NCI-H2081 treated with DMSO at 0.1 percent for 48 hours (cell line): Measurements from ENCODE around the gene METTL14.
A peak's percentile ranks its signal among the peaks of the same experiment; 100 is the strongest.
"Not testable (repeated sequence)": the region's sequence is repeated elsewhere in the genome, so short reads cannot be mapped to it uniquely, and the experiment has no call there.

Experiments used
- DNase-seq: peaks from one replicate; lab custom pipeline; 2025; lab: John Stamatoyannopoulos, UW

METTL14 gene

GRCh38 chr4:118684873-118685811 lies at the start of gene METTL14:
TSS of gene METTL14 (plus strand) at chr4:118685392. CDS start at chr4:118685535, 143 bp downstream.
- DNase-seq = peak; percentile 74

DNA sequence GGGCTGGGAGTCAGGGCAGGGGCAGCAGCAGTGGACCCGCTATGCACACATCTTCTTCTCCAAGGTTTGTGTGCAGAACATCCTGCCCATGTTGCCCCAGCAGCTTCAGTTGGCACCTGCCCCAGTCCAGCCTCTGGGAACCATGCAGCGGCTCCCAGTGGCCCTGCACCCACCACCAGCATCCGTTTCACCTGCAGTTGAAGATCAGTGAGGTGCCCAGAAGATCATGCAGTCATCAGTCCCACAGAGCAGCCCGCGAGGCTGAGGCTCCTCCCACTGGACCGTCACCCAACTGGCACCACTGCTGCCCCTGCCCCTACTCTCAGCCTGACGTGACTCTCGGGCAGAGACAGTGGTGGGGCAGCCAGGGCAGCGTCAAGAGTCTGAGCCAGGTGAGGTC lies 49.1 kb upstream of the METTL14 start:
- DNase-seq = not testable (repeated sequence)

GRCh38 chr4:118664665-118665064 lies 20.5 kb upstream of the METTL14 start:
- not testable (repeated sequence) for DNase-seq

DNA sequence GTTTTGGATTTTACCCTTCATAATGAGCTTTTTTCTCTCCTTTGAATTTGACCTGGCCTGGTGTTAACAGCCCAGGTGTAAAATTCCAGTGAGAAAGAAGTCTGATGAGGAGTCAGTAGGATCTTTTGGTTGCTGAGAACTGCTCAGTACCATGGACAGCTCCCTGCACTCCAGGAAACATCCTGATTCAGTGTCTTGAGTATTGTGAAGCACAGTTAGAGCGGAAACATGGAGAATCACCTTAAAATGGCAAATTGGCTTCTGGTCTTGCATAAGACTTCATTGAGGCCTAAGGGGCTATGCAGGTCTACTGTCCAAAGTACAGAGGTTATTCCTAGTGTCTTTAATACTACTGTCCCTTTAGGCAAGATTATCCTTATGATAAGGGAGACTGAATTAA lies 16.0 kb upstream of the METTL14 start:
- not testable (repeated sequence) for DNase-seq

GRCh38 chr4:118670968-118671367 lies 14.2 kb upstream of the METTL14 start:
- DNase-seq = not testable (repeated sequence)

- no peak for DNase-seq
Measured at GRCh38 chr4:118676128-118676527, 9.1 kb upstream of the METTL14 start.

- no peak for DNase-seq
Measured at GRCh38 chr4:118680808-118681207, 4.4 kb upstream of the METTL14 start.

DNA sequence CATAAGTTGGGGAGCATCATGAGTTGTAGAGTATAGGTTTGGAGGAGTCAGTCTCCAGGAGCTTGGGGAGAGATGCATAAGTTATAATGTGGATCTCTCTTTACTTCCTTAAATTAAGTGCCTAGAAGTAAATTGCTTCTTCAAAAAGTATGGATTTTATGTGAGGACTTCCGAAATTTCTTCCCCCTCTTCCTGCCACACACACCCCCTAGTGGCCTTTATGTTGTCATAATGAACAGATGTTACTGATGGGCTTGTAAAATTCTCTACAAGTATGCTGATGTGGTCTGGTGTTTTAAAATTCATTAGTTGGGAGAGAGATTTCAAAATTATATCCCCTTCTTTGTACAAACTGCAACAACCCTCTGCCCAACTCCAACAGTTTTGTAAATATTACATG lies 2.3 kb upstream of the METTL14 start:
- no peak for DNase-seq

GRCh38 chr4:118683513-118683912 lies 1.7 kb upstream of the METTL14 start:
- DNase-seq = no peak

GRCh38 chr4:118703118-118703517 lies 17.9 kb downstream of the METTL14 start:
- no peak for DNase-seq

- DNase-seq = no peak
Measured at GRCh38 chr4:118711052-118711451, 25.9 kb downstream of the METTL14 start.

DNA sequence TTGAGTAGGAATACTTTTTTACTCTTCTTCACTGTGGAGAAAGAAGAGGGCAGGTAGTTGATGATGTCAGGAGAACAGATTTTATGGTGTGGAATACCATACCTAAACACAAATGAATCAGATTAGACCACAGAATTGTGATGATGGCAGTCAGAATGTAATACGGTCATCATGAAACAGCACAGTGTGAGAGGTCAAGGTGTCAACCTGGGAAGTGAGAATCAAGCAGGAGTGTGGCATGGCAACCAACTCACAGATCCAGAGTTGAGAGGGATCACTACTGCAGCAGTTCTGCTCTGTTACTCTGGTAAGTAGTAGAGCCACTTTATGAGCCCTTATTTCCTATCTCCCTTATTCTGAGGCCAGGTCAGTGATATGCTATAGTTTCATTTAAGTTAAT lies 27.7 kb downstream of the METTL14 start:
- DNase-seq = no peak

- no peak for DNase-seq
Measured at GRCh38 chr4:118714682-118715081, 29.5 kb downstream of the METTL14 start.

DNA sequence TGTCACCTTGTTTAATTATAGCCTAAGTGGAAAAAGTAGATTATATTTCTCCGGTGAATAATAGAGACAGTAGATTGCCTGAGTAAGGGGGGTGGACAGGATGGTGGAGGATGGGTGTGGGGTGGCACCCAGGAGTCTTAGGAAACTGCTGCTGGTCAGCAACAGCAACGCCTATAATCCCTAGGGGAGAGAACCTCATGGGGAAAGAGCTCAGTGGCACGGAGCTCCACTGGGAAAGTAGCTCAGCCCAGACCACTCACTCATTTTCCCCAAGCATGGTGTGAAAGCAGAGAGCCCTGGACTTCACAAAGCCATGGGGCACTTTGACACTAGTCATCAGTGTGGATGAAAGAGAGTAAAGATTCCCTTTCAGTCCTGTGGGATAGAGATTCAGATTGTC lies 31.1 kb downstream of the METTL14 start:
- DNase-seq = no peak

DNA sequence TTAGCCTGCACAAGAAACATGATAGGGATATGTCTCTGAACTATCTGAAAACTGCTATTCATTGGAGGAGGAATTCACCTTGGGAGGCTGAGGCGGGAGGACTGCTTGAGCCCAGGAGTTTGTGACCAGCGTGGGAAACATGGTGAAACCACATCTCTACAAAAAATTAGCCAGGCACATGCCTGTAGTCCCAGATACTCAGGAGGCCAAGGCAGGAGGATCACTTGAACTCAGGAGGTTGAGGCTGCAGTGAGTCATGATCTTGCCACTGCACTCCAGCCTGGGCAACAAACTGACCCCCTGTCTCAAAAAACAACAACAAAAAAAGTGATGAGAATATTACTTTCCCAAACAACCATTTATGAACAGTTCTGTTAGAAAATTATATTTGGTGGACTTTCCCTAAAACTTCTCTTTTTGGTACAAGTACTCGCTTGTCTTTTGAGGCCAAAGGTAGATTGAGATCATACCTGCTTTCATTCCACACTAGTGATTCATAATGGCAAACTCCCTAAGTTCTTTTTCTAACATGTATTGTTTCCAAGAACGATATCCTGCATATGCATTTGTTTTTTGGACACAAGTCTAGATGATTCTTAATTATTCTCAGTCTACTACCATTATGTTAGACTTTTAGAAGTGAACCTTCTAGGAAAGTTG lies 33.4 kb downstream of the METTL14 start:
- no peak for DNase-seq

DNA sequence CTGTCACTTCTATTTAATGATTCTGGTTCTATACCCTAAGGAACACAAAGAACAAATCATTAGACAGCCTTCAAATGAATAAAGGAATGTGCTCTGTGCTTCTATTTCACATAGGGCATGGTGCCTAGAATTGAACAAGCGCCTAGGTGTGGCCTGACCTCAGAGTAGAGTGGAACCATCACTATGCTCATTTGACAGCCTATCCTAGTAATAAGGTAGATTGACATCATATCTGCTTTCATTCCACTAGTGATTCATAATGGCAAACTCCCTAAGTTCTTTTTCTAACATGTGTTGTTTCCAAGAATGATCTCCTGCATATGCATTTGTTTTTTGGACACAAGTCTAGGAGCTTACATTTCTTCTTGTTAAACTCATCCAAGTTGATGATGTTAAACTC lies 36.6 kb downstream of the METTL14 start:
- no peak for DNase-seq

GRCh38 chr4:118723369-118723768 lies 38.2 kb downstream of the METTL14 start:
- DNase-seq = no peak

DNA sequence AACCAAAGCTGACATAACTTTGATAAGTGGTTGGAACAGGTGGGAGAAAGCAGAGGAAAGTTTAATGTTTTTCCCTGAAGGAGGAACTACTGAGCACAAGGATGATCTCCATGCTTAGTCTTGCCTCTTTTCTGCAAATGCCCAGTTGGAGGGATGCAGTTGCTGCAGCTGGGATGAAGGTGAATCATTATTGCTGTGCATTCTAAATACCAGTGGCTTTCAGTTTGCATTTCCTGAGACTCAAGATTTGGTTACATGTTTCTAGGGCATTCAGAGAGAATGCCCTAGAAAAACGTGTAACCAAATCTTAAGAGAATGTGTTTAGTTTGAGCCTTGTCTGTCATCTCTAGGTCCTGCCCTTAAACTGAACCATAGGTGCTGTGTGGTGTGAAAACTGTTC lies 42.2 kb downstream of the METTL14 start:
- no peak for DNase-seq

DNA sequence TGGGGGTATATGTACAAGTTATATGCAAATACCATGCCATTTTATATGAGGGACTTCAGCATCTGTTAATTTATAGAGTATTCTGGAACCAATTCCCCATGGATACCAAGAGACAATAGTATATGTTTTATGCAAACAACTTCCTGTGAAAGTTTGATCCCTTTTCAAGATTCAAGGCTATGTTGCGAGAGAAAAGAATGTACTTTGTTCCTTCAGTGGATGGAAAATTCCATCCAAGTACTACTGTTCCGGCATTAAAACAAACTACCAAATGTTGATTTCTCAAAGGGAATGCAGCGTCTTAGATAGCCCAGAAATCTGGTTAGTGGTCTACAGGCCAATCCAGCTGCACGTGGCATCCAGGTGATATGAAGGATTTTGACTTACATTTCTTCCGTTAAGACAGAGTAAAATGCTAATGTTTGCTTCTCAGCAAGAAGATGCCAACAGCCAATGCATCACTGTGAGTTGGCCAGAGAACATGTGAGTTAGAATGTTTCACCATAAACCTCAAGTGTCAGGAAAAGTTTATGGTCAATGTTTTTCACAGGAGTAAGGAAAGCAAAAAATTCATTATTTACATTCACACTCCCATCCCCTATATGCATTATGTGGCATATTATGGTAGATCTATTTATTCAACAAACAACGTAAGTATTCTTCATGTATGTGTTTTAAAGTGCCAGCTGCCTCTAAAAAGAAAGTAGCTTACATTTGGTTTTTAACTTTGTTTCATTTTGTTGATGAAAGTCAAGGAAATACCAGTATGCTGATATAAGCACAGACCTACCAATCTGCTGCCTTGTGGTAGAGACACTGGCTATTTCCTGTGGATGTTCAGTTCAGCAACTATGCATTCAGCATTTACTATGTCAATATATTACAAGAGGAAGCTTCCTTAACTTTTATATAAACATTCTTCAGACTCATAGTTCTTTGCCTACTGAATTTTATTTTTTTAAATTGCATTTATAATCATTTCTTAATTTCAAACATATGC lies 44.4 kb downstream of the METTL14 start:
- DNase-seq = no peak

GRCh38 chr4:118730683-118731082 lies 45.5 kb downstream of the METTL14 start:
- no peak for DNase-seq

GRCh38 chr4:118732591-118733330 lies 47.6 kb downstream of the METTL14 start:
- no peak for DNase-seq
